Lower lobe of right lung (tissue), 2 donors: Measurements from ENCODE around the gene TNC. TPM values are rescaled to one million over a fixed set of nuclear protein-coding genes. Genes with fewer than 3 reads are reported as not detected.

ENCODE experiments used
- ATAC-seq, 2 donors: fragments of 200-7000 bp; cut with Tn5 transposase; one replicate each; pipeline ENCODE4 v1.9.1; 2020 to 2022; ENCODE audit warnings: mild to moderate bottlenecking in 2 of 2, moderate library complexity in 2 of 2
- DNase-seq: peaks from one replicate; pipeline ENCODE4 v3.0.0-alpha.2; 2020
- H3K27ac ChIP-seq: fragments of 200-600 bp; one replicate; pipeline ENCODE4 v1.8.0; 2022
- H3K27me3 ChIP-seq: fragments of 200-600 bp; one replicate; pipeline ENCODE4 v1.8.0; 2022; ENCODE audit warnings: low read depth
- H3K36me3 ChIP-seq: fragments of 200-600 bp; one replicate; pipeline ENCODE4 v1.8.0; 2022; ENCODE audit warnings: mild to moderate bottlenecking
- H3K4me1 ChIP-seq: fragments of 200-600 bp; one replicate; pipeline ENCODE4 v1.8.0; 2022
- H3K4me3 ChIP-seq: fragments of 200-600 bp; one replicate; pipeline ENCODE4 v1.8.0; 2022; ENCODE audit warnings: mild to moderate bottlenecking
- H3K9me3 ChIP-seq: fragments of 200-600 bp; one replicate; pipeline ENCODE4 v1.8.0; 2022
- intact Hi-C: fragments of 100-400 bp; cut with DNase I; formaldehyde crosslinking; loops from one replicate; pipeline ENCODE4 v1.11.0; 2022
- total RNA-seq: library from RNA; stranded (reverse); fragmentation: NEBNext Ultra II Directional; extraction: Animal tissue kit (Norgen Biotek cat#: 25700); gene quantifications from one replicate; pipeline ENCODE4 v1.2.1, GENCODE V29; 2021
- TF ChIP-seq, protein P1 (sequence below): fragments of 200-600 bp; IDR thresholded peaks from one replicate; pipeline ENCODE4 v1.8.0; 2022; ENCODE audit warnings: antibody characterized with exemption, mild to moderate bottlenecking
- donor health status: DM: no; HTN: yes; CAD: no; lungs with severe emphysema.

Gene TNC
- total RNA-seq, 1 donor from 2014 or later, result 18.5 TPM

DNA sequence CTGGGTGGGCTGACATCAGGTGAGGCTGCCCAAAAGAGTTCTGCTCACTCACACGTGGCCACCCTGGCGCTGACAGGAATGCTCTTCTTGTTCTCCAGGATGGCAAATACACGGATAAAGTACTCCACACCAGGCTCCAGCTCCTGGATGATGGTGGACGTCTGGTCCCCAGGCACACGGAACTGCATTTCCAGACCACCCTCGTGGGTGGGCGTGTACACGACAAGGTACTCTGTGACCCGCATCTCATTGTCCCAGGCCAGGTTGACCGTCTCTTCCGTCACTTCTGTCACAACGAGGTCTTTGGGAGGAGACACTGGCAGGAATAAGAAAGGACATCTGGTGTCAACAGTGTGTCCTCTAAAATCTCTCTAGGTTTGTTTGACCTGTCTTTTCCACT, 33.8 kb downstream of the TNC start:
- TF ChIP-seq, protein P1, sequence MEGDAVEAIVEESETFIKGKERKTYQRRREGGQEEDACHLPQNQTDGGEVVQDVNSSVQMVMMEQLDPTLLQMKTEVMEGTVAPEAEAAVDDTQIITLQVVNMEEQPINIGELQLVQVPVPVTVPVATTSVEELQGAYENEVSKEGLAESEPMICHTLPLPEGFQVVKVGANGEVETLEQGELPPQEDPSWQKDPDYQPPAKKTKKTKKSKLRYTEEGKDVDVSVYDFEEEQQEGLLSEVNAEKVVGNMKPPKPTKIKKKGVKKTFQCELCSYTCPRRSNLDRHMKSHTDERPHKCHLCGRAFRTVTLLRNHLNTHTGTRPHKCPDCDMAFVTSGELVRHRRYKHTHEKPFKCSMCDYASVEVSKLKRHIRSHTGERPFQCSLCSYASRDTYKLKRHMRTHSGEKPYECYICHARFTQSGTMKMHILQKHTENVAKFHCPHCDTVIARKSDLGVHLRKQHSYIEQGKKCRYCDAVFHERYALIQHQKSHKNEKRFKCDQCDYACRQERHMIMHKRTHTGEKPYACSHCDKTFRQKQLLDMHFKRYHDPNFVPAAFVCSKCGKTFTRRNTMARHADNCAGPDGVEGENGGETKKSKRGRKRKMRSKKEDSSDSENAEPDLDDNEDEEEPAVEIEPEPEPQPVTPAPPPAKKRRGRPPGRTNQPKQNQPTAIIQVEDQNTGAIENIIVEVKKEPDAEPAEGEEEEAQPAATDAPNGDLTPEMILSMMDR, result no peak
- H3K27me3 ChIP-seq, result no peaks in the 10 kb centered on the region
- no peaks in the 10 kb centered on the region for H3K36me3 ChIP-seq
- intact Hi-C loops, result no loop called here
- H3K4me1 ChIP-seq, result no peaks in the 10 kb centered on the region
- no peak for ATAC-seq
- H3K27ac ChIP-seq, result no peak overlapping the region
- no peak overlapping the region for H3K4me3 ChIP-seq
- H3K9me3 ChIP-seq, result no peaks in the 10 kb centered on the region
- DNase-seq, result no peak

DNA sequence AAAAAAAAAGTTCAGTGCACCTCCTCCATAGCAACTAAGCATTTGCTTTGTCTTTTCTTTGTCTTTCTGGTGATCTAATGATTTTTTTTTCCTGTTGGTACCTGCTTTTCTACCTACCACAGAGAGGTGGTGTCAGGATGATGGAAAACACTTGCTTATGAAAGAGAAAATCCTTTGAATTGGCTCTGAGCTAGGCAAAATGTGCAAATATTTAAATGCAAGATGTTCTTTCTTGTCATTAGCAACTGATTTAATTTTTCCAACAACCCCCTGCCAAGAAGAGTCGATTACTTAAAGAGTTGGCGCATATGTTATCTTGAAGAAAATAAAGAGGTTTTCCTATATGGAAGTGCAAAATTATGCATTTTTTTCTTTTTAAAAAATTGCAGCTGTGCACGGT, 37.7 kb downstream of the TNC start:
- intact Hi-C loops, result no loop called here
- H3K36me3 ChIP-seq, result no peaks in the 10 kb centered on the region
- no peak overlapping the region for H3K27ac ChIP-seq
- ATAC-seq (no peak), DNase-seq (no peak)
- H3K4me3 ChIP-seq, result no peak overlapping the region
- TF ChIP-seq, protein P1, result no peak
- no peaks in the 10 kb centered on the region for H3K4me1 ChIP-seq
- H3K9me3 ChIP-seq, result no peaks in the 10 kb centered on the region
- H3K27me3 ChIP-seq, result no peaks in the 10 kb centered on the region

DNA sequence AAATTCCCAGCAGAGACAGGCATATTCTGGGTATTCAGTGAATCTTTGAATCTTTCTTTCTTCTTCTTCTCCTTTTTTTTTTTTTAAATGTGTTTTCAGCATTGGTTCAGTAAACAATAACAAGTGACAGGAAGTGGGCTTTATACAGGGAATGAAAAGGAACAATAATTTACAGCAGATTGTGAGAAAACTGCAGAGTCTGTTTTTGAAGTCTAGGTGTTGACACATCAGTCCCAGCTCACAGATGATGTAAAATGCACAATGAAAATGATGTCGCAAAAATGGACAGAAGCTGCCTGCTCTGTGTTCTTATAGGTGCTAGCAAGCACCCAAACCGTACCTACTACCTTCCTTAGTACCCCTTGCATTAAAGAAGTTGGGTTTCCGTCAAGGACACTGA, 38.8 kb downstream of the TNC start:
- no peak overlapping the region for H3K27ac ChIP-seq
- no peak for DNase-seq
- H3K4me3 ChIP-seq, result no peak overlapping the region
- intact Hi-C loops, result no loop called here
- no peaks in the 10 kb centered on the region for H3K9me3 ChIP-seq
- no peaks in the 10 kb centered on the region for H3K27me3 ChIP-seq
- no peaks in the 10 kb centered on the region for H3K4me1 ChIP-seq
- TF ChIP-seq, protein P1, result no peak
- no peaks in the 10 kb centered on the region for H3K36me3 ChIP-seq
- ATAC-seq, result no peak

DNA sequence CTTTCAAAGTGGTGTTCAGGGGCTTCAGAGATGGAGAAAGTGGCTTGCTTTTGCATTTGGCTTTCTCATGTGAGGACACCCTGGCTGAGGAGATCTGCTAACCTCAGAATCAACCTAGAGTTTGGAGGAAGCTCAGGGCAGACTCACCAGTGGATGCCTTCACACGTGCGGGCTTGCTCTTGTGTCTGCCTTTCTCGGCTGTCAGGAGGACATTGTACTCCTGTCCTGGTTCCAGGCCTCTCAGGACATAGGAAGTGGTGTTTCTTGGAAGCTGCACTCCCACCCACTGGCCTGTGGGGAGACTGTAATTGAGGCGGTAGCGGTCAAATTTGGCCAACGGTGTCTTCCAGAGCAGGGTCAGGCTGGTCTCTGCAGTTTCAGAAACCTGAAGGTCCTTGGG, 44.5 kb downstream of the TNC start:
- DNase-seq, result no peak

DNA sequence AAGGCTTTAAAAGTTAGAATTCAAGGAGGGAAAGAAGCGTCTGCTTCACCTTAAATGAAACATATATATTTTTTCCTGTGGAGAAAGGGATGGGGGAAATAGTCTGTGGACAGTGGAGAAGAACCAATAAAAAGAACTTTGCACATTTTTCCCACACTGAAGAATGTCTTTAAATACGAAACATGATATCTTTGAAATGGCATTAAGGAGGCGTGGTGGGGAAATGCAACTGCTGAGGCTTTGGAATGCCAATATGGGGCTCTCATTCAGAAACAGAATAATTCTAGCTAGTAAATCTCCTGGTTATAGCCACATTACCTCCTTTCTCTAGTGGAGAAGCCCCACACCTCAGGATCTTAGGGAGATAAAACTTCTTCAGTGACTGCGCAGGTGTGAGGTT, 46.8 kb downstream of the TNC start:
- no peak overlapping the region for H3K27ac ChIP-seq
- H3K9me3 ChIP-seq, result no peaks in the 10 kb centered on the region
- no peaks in the 10 kb centered on the region for H3K36me3 ChIP-seq
- ATAC-seq (no peak), DNase-seq (no peak)
- TF ChIP-seq, protein P1, result no peak
- H3K4me3 ChIP-seq, result no peak overlapping the region
- H3K4me1 ChIP-seq, result no peaks in the 10 kb centered on the region
- intact Hi-C loops, result no loop called here
- no peaks in the 10 kb centered on the region for H3K27me3 ChIP-seq

More for the DNA sequence above, 44.5 kb downstream of the TNC start:
- no peak overlapping the region for H3K4me3 ChIP-seq
- H3K9me3 ChIP-seq, result no peaks in the 10 kb centered on the region
- intact Hi-C loops, result no loop called here
- no peak for ATAC-seq
- H3K27me3 ChIP-seq, result no peaks in the 10 kb centered on the region
- no peak overlapping the region for H3K27ac ChIP-seq
- no peaks in the 10 kb centered on the region for H3K36me3 ChIP-seq
- no peaks in the 10 kb centered on the region for H3K4me1 ChIP-seq
- TF ChIP-seq, protein P1, result no peak

DNA sequence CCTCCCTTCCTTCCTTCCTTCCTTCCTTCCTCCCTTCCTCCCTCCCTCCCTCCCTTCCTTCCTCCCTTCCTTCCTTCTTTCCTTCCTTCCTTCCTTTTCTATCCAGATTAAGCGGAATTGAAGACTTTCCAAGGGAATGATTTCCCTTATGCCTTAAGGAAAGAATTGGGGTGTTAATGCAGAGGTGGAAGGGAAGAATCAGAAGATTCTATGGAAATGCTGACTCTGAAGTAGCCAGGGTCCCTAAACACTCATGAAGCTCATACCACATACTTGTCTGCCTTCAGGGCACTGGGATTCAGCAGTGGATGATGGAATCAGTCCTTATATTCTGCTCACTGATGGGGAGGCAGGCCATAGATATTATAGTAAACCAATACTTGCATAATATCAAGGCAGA, 48.2 kb downstream of the TNC start:
- Histone ChIP-seq H3K4me1 (no peaks in the 10 kb centered on the region), H3K4me3 (no peak overlapping the region), H3K27ac (no peak overlapping the region), H3K36me3 (no peaks in the 10 kb centered on the region), H3K27me3 (no peaks in the 10 kb centered on the region), H3K9me3 (no peaks in the 10 kb centered on the region)
- intact Hi-C loops, result no loop called here
- TF ChIP-seq, protein P1, result no peak
- DNase-seq (no peak), ATAC-seq (no peak)
